Placental epithelial cell (primary cell): ENCODE data around the gene TXNDC17. TPM values are rescaled to one million over a fixed set of nuclear protein-coding genes. Genes with fewer than 3 reads are reported as not detected.

Source experiments
- small RNA-seq: library from RNA; depleted of rRNA; stranded (forward); fragments of <200 nt; gene quantifications from one replicate; pipeline ENCODE3, GENCODE V24; 2012
- total RNA-seq: library from RNA; depleted of rRNA; stranded (reverse); fragments of >200 nt; gene quantifications from 2 replicates; pipeline ENCODE4 v1.2.3, GENCODE V29; 2012

TXNDC17 gene
- 53.0 and 124 TPM in 2 replicates for total RNA-seq

DNA sequence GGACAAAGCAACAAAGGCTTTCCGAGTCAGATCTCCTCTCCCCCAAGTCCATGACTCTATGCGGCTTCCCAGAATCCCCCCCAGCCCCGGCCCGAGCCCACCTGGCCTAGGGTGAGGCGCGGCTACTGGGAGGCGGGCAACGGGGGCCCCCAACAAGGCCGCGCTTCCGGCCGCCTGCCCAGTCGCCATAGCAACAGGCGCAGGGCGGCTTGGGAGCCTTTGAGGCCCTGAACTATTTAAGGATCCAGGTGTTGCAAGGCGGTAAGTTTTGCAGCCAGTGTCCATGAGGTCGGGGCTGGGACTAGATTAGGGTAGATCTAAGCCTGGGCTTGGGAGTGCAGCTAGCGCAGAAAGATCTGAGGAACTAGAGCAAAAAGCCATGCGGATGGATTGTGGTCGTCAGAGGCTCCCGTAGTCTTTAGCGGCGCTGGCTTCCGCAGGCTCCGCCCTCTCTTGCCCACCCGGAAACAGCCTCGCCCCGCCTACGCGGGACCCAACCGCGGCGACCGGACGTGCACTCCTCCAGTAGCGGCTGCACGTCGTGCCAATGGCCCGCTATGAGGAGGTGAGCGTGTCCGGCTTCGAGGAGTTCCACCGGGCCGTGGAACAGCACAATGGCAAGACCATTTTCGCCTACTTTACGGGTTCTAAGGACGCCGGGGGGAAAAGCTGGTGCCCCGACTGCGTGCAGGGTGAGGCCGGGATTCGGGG lies at the start of gene TXNDC17, which contains the start of gene KIAA0753:
Gene TXNDC17 (plus strand): TSS at position 525 of the 711 bp plus-strand sequence. CDS start 23 bp downstream, at position 548.
Gene KIAA0753 (minus strand): TSS at position 176 of the 711 bp plus-strand sequence. CDS start 5,608 bp downstream, outside the sequence.

GRCh38 chr17:6651354-6651918 lies 10.6 kb downstream of the TXNDC17 start, which contains the start of the genes C17orf100 and MED31:
Gene C17orf100, plus strand, starts transcription at chr17:6651762. Its CDS starts 152 bp downstream, at chr17:6651914.
Gene MED31, minus strand, starts transcription at chr17:6651605. Its CDS starts 77 bp downstream, at chr17:6651528.

Small RNAs within 50 kb of the gene (small RNA-seq; reads per million reads assigned to genes)
- gene MIR4520-1: not detected
- 0.32 reads per million, percentile 8 among the genes with 10 or more reads in this experiment for gene RNA5SP435

Other genes with a start within 250 kb of the TXNDC17 start
- not detected in 2 replicates for gene AIPL1, start 205.9 kb upstream of the TXNDC17 start, total RNA-seq
- gene PIMREG, start 196.6 kb upstream of the TXNDC17 start, total RNA-seq: 3.1 and 10.8 TPM in 2 replicates
- gene PITPNM3, start 84.5 kb upstream of the TXNDC17 start, total RNA-seq: 1.7 and 2.0 TPM in 2 replicates
- 12.9 and 17.7 TPM in 2 replicates for gene KIAA0753, start 349 bp upstream of the TXNDC17 start, total RNA-seq
- gene MED31, start 10.5 kb downstream of the TXNDC17 start, total RNA-seq: 6.3 and 6.8 TPM in 2 replicates
- 0.43 and 2.0 TPM in 2 replicates for gene C17orf100, start 10.7 kb downstream of the TXNDC17 start, total RNA-seq
- gene SLC13A5, start 72.3 kb downstream of the TXNDC17 start, total RNA-seq: 0.65 TPM in 1 of 2 replicates, not detected in the other
- 0.22 and 0.39 TPM in 2 replicates for gene XAF1, start 115.0 kb downstream of the TXNDC17 start, total RNA-seq
- not detected in 2 replicates for gene FBXO39, start 135.2 kb downstream of the TXNDC17 start, total RNA-seq
- gene TEKT1, start 190.7 kb downstream of the TXNDC17 start, total RNA-seq: not detected in 2 replicates